ENCODE results near the gene KCNK4.

KCNK4 gene

GRCh38 chr11:64264371-64264852 lies 26.7 kb upstream of the KCNK4 start:
- no peak overlapping the region for H3K4me3 ChIP-seq (replicated peaks in 1 of 2; ENCODE audit: low read depth in 2 of 2, low read length in 2 of 2)
- DNase-seq (ENCODE audit: low read depth in 2 of 2): no peak
- no peak for TF ChIP-seq CTCF (IDR thresholded peaks at IDR 0.05; ENCODE audit: low read depth, low read length)

- DNase-seq (ENCODE audit: low read depth in 2 of 2): no peak
- H3K4me3 ChIP-seq (replicated peaks in 1 of 2; ENCODE audit: low read depth in 2 of 2, low read length in 2 of 2): no peak overlapping the region
- TF ChIP-seq CTCF (IDR thresholded peaks at IDR 0.05; ENCODE audit: low read depth, low read length): no peak
These were observed 25.6 kb upstream of the KCNK4 start for GRCh38 chr11:64265176-64266160.

GRCh38 chr11:64266339-64266738 lies 24.8 kb upstream of the KCNK4 start:
- H3K4me3 ChIP-seq (replicated peaks in 1 of 2; ENCODE audit: low read depth in 2 of 2, low read length in 2 of 2): no peak overlapping the region
- no peak for TF ChIP-seq CTCF (IDR thresholded peaks at IDR 0.05; ENCODE audit: low read depth, low read length)
- DNase-seq (ENCODE audit: low read depth in 2 of 2): peak in 1 of 2 donors; percentile 64

- peak in 1 of 2 donors; percentile 58 for DNase-seq (ENCODE audit: low read depth in 2 of 2)
- H3K4me3 ChIP-seq (replicated peaks in 1 of 2; ENCODE audit: low read depth in 2 of 2, low read length in 2 of 2): no peak overlapping the region
- no peak for TF ChIP-seq CTCF (IDR thresholded peaks at IDR 0.05; ENCODE audit: low read depth, low read length)
These were observed 23.7 kb upstream of the KCNK4 start for GRCh38 chr11:64267207-64267945.

GRCh38 chr11:64268025-64268892 lies 22.8 kb upstream of the KCNK4 start:
- TF ChIP-seq CTCF (IDR thresholded peaks at IDR 0.05; ENCODE audit: low read depth, low read length): no peak
- H3K4me3 ChIP-seq (replicated peaks in 1 of 2; ENCODE audit: low read depth in 2 of 2, low read length in 2 of 2): peak overlapping the region in 1 of 2 donors; percentile 56
- DNase-seq (ENCODE audit: low read depth in 2 of 2): peak; percentile 29 to 93

Data from cardiac fibroblast (primary cell).